MM.1S (cell line): Measurements from ENCODE around the gene VCL.

Experiments used
- DNase-seq: peaks from one replicate; pipeline ENCODE4 v3.0.0-alpha.2; 2015
- H2AFZ ChIP-seq: fragments of 300-600 bp; sonication (generic); 2 replicates; pipeline ENCODE4 v1.6.0; 2016; ENCODE audit warnings: antibody characterized with exemption, low read length
- H3F3A ChIP-seq: fragments of 300-600 bp; sonication (generic); 2 replicates; pipeline ENCODE4 v1.6.1; 2016; ENCODE audit warnings: mild to moderate bottlenecking, antibody characterized with exemption, low read length, moderate library complexity, mixed read lengths; ENCODE audit not compliant: insufficient read depth
- H3K27ac ChIP-seq: fragments of 300-600 bp; sonication (generic); 2 replicates; pipeline ENCODE4 v1.5.1; 2016; ENCODE audit warnings: mild to moderate bottlenecking, low read length
- H3K27me3 ChIP-seq: fragments of 300-600 bp; sonication (generic); replicated peaks from 2 replicates; pipeline ENCODE4 v1.6.0; 2016; ENCODE audit warnings: low read length; ENCODE audit not compliant: insufficient read depth
- H3K36me3 ChIP-seq: fragments of 300-600 bp; sonication (generic); replicated peaks from 2 replicates; pipeline ENCODE4 v1.6.1; 2016; ENCODE audit warnings: mild to moderate bottlenecking, low read length, mixed read lengths; ENCODE audit not compliant: insufficient read depth
- H3K4me1 ChIP-seq: fragments of 300-600 bp; sonication (generic); 2 replicates; pipeline ENCODE4 v1.6.1; 2016; ENCODE audit warnings: low read length, mixed read lengths
- H3K4me2 ChIP-seq: fragments of 300-600 bp; sonication (generic); 2 replicates; pipeline ENCODE4 v1.6.0; 2016; ENCODE audit warnings: low read depth, low read length
- H3K4me3 ChIP-seq: fragments of 300-600 bp; sonication (generic); 2 replicates; pipeline ENCODE4 v1.5.1; 2016; ENCODE audit warnings: low read length, mixed read lengths
- H3K79me2 ChIP-seq: fragments of 300-600 bp; sonication (generic); 2 replicates; pipeline ENCODE4 v1.6.1; 2016; ENCODE audit warnings: mixed run types, low read length, mixed read lengths
- H3K9ac ChIP-seq: fragments of 300-600 bp; sonication (generic); 2 replicates; pipeline ENCODE4 v1.6.1; 2016; ENCODE audit warnings: low read length, mixed read lengths
- H3K9me2 ChIP-seq: fragments of 300-600 bp; sonication (generic); replicated peaks from 2 replicates; pipeline ENCODE4 v1.6.1; 2016; ENCODE audit warnings: mild to moderate bottlenecking, low read length, mixed read lengths; ENCODE audit not compliant: insufficient read depth
- H3K9me3 ChIP-seq: fragments of 300-600 bp; sonication (generic); replicated peaks from 2 replicates; pipeline ENCODE4 v1.6.1; 2016; ENCODE audit warnings: mild to moderate bottlenecking, low read length, mixed read lengths; ENCODE audit not compliant: insufficient read depth
- H4K20me1 ChIP-seq: fragments of 300-600 bp; sonication (generic); 2 replicates; pipeline ENCODE4 v1.6.1; 2016; ENCODE audit warnings: mild to moderate bottlenecking, low read length, moderate library complexity, mixed read lengths; ENCODE audit not compliant: insufficient read depth
- EZH2 ChIP-seq: fragments of 300-600 bp; sonication (generic); optimal IDR thresholded peaks from 2 replicates; pipeline ENCODE3; 2017; ENCODE audit warnings: low read depth, mild to moderate bottlenecking, antibody characterized with exemption, low read length, mixed read lengths
- EZH2phosphoT487 ChIP-seq: fragments of 300-600 bp; sonication (generic); IDR thresholded peaks from 2 replicates; pipeline ENCODE4 v1.6.1; 2018; ENCODE audit warnings: antibody characterized with exemption, low read length
- TF ChIP-seq, protein P1 (sequence below): fragments of 300-600 bp; sonication (generic); IDR thresholded peaks from 2 replicates; pipeline ENCODE4 v1.5.1; 2016; ENCODE audit warnings: antibody characterized with exemption, low read length, mixed read lengths

VCL gene

DNA sequence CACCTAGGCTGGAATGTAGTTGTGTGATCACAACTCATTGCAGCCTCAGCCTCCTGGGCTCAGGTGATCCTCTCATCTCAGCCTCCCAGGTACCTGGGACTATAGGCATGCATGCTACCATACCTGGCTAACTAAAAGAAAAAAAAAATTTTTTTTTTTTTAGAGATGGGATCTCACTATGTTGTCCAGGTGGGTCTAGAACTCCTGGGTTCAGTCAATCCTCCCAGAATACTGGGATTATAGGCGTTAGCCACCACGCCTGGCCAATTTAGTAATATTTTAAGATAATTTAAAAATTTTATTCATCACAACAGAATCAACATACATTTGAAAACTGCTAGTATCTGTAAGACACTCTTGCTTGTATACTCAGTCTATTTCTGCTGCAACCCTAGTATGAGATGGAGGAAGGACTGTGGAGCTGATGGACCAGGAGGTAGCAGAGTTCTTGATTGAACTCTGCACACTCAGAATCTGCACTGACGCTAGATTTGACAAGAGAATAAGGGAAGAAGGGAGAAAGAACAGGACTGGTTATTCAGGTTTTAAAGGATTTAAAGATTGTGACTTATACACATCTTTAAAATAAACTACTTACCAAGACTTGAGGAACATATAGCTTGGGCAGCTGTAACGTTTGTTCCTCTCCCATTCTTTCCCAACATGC lies 57.6 kb downstream of the VCL start:
- H3K9me2 ChIP-seq, result no peaks in the 10 kb centered on the region
- no peaks in the 10 kb centered on the region for H3K9me3 ChIP-seq
- peaks cover 10% of the 10 kb centered on the region; the same call in 1 of the 2 replicates for H3F3A ChIP-seq
- H3K4me2 ChIP-seq, result no peak overlapping the region
- peaks cover 19% of the 10 kb centered on the region for H3K4me1 ChIP-seq
- no peak overlapping the region for H2AFZ ChIP-seq
- no peak for TF ChIP-seq EZH2
- no peak for TF ChIP-seq EZH2phosphoT487
- TF ChIP-seq, protein P1, sequence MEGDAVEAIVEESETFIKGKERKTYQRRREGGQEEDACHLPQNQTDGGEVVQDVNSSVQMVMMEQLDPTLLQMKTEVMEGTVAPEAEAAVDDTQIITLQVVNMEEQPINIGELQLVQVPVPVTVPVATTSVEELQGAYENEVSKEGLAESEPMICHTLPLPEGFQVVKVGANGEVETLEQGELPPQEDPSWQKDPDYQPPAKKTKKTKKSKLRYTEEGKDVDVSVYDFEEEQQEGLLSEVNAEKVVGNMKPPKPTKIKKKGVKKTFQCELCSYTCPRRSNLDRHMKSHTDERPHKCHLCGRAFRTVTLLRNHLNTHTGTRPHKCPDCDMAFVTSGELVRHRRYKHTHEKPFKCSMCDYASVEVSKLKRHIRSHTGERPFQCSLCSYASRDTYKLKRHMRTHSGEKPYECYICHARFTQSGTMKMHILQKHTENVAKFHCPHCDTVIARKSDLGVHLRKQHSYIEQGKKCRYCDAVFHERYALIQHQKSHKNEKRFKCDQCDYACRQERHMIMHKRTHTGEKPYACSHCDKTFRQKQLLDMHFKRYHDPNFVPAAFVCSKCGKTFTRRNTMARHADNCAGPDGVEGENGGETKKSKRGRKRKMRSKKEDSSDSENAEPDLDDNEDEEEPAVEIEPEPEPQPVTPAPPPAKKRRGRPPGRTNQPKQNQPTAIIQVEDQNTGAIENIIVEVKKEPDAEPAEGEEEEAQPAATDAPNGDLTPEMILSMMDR, result no peak
- H3K4me3 ChIP-seq, result no peak overlapping the region
- H3K36me3 ChIP-seq, result no peaks in the 10 kb centered on the region
- no peaks in the 10 kb centered on the region for H3K27me3 ChIP-seq
- no peaks in the 10 kb centered on the region for H3K79me2 ChIP-seq
- H3K9ac ChIP-seq, result no peak overlapping the region
- DNase-seq, result no peak
- no peak overlapping the region for H3K27ac ChIP-seq
- no peaks in the 10 kb centered on the region for H4K20me1 ChIP-seq

DNA sequence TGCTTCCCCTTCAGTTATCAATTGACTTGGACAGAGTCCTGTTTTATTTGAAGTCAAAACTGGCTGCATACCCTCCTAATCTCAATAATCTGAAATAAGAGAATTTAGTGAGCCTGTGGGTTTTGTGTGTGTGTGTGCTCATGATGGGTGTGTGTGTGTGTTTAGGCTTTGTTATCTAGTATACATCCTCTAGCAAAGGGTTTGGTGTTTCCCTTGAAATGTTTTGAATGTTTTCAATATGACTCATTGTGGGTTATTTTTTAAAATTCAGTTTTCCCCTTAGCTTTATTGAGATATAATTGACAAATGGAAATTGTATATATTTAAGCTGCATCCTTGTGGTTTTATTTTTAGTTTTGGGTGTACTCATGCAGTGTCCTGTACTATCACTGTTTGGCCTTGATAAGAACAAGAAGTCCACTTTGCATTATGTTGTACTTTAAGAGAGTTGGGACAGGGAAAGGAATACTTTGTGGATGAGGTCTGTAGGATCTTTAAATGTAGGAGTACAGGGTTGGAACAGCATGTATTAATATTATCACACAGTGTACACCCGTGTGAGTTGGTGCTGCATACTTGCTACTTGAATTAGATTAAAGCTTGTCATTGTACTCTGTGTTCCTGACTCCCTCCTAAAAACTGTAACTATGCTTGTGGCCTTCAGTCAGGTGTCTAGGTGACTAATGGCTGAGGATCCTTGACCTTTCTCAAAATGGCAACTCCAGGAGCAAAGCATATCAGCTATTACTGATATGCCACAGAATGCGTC lies 58.3 kb downstream of the VCL start:
- Histone ChIP-seq H3K4me2 (no peak overlapping the region), H2AFZ (no peak overlapping the region), H3K9me2 (no peaks in the 10 kb centered on the region), H3K36me3 (no peaks in the 10 kb centered on the region), H3K79me2 (no peaks in the 10 kb centered on the region), H3F3A (peaks cover 10% of the 10 kb centered on the region; the same call in 1 of the 2 replicates), H3K27ac (no peak overlapping the region), H3K4me1 (peaks cover 19% of the 10 kb centered on the region), H3K9me3 (no peaks in the 10 kb centered on the region), H3K27me3 (no peaks in the 10 kb centered on the region), H3K9ac (no peak overlapping the region), H4K20me1 (no peaks in the 10 kb centered on the region), H3K4me3 (no peak overlapping the region)
- no peak for DNase-seq
- TF ChIP-seq EZH2 (no peak), EZH2phosphoT487 (no peak)
- TF ChIP-seq, protein P1, result no peak

DNA sequence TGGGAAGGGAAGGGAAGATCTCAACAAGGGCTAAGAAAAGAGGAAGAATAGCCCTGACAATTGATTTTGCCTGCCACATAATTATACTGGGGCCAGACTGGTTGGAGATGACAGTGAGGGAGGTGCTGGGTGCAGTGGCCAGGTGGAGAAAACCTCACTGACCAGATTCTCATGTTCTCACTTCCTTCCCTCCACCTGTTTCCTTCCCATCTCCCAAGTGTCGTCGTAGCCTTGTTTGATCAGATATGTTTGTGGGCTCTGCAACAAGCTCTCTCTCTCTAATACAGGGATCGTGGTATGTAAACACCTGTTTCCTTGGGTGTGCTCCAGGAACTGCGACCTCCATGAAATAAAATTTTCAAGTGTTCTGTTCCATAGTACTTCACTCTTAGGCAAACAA lies 60.2 kb downstream of the VCL start:
- peak overlapping the region; percentile 9; the same call in 1 of the 2 replicates for H3K27ac ChIP-seq
- no peaks in the 10 kb centered on the region for H3K27me3 ChIP-seq
- no peak overlapping the region for H2AFZ ChIP-seq
- TF ChIP-seq, protein P1, result no peak
- TF ChIP-seq EZH2phosphoT487, result no peak
- no peak for TF ChIP-seq EZH2
- peak overlapping the region; percentile 6; the same call in 1 of the 2 replicates for H3K4me3 ChIP-seq
- H3K9me2 ChIP-seq, result no peaks in the 10 kb centered on the region
- H4K20me1 ChIP-seq, result no peaks in the 10 kb centered on the region
- no peak overlapping the region; the same call in 1 of the 2 replicates for H3K9ac ChIP-seq
- DNase-seq, result peak; percentile 50
- no peaks in the 10 kb centered on the region for H3K36me3 ChIP-seq
- no peaks in the 10 kb centered on the region for H3K79me2 ChIP-seq
- no peaks in the 10 kb centered on the region for H3K9me3 ChIP-seq
- H3F3A ChIP-seq, result peaks cover 10% of the 10 kb centered on the region; the same call in 1 of the 2 replicates
- peak overlapping the region; percentile 68 for H3K4me2 ChIP-seq
- H3K4me1 ChIP-seq, result peaks cover 19% of the 10 kb centered on the region
